ENCODE results near the gene RANBP9.

RANBP9 gene

DNA sequence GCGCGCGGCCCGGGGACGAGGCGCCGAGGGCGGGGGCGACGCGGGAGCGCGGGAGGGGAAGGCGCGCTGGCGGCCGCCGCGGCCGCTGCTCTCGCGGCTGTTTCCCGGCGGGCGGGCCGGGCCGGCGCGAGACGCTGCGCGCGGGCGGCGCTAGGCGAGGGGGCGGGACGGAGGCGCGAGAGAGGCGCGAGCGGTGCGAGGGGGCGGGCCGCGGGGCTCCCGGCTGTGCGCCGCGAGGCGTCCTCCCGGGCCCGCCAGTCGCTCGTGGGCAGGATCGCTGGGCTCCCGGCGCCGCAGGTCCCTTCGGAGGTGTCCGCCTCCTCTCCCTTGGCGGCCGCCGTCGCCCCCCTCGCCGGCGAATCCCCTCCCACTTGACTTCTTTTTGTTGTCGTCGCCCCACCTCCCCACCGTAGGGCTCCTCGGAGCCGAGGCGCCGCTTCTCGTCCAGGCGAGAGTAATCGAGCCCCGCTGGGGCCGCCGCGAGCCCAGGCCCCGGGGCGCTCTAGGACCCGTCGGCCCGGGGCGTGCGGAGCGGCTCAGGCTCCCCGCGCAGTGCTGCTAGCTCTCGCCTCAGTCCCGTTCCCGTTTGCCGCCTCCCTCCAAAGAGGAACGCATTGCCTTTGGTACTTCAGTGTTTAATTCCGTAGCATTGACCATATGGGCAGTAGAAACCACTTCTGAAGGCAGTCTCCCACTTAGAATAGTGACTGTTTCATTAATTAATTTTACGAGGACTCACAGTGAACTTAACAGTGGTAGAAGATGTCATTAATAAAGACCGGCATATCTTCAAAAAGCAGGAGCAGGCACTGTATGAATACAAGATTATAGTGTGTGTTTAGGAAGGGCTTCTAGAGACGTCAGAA, at the start of gene RANBP9:
TSS of gene RANBP9 (minus strand) at position 103 of the 866 bp plus-strand sequence. CDS start 330 bp downstream, outside the sequence.
- DNase-seq = peak; percentile 96

DNA sequence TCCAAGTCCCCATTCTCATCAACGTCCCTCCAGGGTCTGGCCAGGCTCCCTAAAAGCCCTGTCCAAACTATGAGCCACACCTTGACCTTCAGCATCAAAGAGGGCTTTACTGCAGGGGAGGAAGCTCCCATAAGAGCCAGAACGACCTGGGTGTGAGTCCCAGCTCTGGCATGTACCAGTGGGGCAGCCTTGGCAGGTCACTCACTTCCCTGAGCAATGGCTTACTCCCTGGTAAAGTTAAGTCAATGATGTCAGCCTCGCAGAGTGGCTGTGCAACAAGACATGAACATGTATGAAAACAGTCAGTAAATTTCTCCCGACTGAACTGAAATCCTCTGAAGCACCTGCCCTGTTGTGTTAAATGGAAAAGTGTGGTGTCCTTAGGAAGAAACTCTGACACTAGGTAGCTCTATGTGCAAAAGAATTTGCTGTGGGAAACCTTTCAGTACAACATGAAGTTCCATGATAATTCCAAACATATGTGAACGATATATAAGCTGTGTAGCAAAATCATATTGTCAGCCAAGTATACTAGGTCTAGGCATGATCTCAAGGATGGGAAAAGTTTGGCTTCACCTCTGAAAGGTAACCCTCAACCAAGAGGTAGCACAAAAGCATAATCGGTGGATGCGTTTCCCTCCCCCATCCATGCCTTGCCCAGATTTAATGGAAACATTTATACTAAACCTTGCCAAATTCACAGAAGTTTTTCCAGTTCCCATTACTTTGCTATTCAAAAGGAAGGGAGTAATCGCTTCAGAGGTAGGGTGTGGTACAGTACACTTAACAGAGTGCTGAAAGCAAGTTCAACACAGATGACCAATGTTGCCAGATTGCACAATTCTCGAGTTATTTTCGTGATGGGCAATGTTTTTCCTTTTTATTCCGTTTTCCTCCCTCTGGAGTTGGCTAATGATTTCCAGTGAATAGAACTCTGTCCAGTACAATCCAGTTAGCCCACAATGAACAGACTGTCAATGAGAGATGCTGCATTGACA, 49.0 kb upstream of the RANBP9 start:
- DNase-seq = no peak

DNA sequence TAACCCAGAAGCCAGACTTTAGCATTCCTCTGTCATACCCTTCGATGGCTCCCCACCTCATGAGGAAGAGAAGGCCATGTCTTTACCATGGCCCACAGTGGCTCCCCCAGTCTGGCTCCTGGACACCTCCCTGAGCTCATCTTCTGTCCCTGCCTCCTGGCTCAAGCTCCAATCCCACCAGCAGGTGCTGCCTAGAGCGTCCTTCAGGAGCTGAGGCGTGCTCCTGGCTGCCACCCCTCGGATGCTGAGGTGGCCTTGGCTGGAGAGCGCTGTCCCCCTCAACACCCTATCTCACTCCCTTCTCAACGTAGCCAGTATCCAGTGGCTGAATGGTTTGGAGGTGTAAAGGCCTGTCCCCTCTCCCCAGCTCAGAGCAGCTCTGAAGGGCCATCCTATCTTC, 47.4 kb upstream of the RANBP9 start:
- DNase-seq = no peak

DNA sequence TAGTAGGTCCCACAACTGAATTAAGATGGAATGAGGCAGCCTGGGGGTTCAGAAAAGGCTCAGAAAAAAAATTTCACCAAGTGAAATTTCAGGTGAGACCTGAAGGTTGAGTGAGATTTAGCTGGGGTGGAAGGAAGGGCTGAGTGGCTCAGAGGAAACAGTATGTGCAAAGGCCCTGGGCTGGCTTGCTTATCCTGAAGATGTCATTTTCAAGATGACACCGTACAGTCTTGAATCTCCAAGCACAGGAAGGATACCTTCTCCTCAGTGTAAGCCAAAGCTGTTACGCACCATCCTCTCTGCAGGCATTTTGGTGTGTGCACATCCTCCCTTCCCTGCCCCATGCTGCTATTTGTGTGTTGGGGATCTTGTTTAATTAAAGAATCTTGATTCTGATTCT, 43.0 kb upstream of the RANBP9 start:
- DNase-seq = no peak

DNA sequence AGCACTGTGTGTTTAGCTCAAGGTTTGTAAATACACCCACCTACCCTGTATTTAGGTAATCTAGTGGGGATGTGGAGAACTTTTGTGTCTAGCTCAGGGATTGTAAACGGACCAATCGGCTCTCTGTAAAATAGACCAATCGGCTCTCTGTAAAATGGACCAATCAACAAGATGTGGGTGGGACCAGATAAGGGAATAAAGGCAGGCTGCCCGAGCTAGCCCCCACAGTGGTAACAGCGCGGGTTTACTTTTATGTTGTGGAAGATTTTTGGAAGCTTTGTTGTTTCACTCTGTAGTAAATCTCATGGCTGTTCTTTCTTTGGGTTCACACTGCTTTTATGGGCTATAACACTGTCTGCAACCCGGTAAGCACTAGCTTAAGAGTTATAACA, 32.1 kb upstream of the RANBP9 start:
- DNase-seq = no peak

DNA sequence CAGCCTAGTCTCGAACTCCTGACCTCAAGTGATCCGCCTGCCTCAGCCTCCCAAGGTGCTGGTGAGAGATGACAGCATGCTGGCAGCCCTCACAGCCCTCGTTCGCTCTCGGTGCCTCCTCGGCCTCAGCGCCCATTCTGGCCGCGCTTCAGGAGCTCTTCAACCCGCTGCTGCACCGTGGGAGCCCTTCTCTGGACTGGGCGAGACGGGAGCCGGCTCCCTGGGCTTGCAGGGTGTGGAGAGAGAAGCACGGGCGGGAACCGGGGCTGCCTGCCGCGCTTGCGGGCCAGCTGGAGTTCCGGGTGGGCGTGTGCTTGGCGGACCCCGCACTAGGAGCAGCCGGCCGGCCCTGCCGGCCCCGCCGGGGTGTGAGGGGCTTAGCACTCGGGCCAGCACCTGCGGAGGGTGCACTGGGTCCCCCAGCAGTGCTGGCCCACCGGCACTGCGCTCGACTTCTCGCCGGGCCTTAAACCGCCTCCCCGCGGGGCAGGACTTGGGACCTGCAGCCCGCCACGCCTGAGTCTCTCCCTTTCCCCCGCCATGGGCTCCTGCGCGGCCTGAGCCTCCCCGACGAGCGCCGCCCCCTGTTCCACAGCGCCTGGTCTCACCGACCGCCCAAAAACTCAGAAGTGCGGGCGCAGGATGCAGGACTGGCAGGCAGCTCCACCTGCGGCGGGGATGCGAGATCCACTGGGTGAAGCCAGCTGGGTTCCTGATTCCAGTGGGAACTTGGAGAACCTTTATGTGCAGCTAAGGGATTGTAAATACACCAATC, 31.5 kb upstream of the RANBP9 start:
- peak; percentile 6 for DNase-seq

DNA sequence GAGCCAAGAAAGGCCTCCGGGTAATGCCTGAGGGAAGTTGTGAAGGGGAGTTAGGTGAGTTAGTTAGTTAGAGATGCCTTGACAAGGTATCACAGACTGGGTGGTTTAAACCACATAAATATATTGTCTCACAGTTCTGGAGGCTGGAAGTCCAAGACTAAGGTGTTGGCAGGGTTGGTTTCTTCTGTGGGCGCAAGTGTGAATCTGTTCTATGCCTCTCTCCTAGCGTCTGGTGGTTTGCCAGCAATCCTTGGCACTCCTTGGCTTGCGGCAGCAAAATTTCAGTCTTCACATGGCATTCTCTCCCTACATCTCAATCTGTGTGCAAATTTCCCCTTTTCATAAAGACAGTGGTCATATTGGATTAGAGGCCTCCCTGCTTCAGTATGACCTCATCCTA, 29.7 kb upstream of the RANBP9 start:
- no peak for DNase-seq

DNA sequence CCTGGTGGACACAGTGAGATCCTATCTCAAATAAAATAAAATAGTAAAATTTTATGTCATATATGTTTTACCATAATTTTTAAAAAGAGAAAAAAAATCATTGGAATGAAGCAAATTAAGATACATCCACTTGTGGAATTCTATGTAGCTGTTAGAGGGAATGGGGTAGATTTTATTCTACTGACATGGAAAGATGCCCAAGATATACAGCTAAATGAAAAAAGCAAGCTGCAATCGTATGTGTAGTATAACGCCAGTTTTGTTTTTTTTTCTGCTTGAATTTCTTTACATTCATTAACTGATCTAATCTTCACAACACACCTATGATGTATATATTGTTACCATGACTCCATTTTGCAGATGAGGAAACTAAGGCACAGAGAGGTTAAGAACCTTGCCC, 23.4 kb upstream of the RANBP9 start:
- DNase-seq = no peak

DNA sequence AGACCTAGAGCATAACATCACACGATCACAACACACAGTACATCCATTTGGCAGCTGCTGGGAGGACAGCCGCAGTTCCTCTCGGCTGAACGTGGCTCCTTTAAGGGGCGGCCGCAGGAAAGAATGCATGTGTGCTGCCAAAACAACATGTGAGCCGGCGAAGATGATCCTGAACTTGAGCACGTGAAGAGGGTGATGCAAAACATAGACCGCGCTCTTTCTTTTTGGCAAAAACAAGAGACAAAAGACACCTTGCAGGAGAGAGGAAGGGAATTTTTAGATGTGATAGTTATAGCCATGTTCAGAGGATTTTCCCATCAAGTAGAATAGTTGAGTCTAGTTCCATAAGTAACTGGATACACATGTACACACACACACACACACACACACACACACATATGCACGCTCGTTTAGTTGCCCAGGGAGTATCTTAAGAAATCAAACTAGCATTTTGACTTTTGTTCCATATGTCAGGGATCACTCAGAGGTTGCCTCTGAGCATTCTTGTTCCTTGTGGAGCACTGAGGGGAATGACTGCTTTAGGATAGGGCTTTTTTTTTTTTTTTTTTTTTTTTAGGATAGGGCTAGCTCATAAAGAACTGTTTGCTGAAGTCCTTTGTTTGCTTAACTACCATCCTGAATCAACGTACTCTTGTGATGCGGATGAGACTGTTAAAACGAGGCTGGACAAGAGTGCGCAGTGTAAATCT, 21.7 kb upstream of the RANBP9 start:
- peak; percentile 11 for DNase-seq

DNA sequence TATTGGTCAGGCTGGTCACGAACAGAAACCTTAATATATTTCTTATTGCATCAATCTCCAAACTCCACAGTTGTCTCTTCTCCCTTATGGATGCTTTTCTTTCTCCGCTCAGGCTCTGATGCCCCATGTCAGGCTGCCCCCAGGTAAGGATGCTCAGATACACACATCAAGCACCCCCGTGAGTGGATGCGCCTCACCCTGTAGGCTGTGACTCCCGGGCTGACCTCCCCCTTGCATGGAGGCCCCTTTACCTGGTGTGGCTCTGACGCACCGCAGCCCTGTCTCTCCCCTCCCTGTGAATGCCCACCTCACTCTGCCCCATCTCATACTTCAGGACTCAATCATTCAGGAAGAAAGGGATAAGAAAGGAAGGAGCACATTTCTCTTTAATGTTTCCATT, 19.1 kb upstream of the RANBP9 start:
- DNase-seq = no peak

DNA sequence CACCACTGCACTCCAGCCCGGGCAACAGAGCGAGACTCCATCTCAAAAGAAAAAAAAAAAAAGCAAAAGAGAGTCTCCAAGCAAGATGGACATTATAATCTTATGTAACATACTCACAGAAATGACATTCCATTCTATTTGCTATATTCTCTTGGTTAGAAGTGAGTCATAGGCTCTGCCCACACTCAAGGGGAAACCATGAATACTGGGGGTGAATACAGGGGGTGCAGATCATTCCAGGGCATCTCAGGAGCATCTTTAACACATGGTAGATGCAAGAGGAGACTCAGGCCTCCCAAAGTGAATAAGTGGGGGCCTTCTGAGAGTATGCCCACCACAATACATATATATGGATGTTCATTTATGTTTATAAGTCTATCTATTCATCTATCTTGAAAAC, 18.3 kb upstream of the RANBP9 start:
- no peak for DNase-seq

DNA sequence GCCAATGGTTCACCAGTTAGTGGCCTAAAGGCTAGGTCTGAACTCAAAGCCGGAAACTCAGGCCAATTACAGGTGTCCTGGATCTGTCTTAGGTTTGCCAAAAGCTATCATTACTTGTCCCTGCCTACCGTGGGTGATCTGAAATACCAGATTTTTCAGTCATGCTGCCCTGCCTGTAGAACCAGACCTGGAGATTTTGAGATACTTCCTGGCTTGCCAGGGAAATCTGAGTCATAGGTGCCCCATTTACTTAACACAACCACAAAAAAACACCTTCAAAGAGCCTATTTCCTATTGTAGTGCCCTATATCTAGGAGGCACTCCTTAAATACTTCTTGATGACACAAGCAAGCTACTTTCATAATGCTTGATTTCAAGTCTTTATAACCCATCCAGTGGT, 13.9 kb upstream of the RANBP9 start:
- DNase-seq = no peak

DNA sequence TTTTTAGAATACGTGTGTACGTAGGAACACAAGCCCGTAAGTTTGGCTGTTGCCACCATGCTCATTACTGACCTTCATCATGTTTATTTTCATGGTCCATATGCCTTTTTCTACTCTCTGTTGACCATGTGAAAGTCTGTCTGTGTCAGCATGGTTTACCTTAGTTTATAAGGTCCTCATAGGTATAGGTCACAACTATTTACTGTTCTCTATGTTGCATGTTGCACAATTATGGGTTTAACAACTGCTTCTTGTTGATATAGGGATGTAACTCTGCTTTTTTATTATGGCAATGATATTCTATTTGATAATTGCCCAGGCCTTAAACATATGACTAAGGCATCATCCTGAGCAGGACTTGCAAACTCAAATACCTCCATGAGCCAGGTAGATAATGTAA, 13.4 kb upstream of the RANBP9 start:
- DNase-seq = no peak

DNA sequence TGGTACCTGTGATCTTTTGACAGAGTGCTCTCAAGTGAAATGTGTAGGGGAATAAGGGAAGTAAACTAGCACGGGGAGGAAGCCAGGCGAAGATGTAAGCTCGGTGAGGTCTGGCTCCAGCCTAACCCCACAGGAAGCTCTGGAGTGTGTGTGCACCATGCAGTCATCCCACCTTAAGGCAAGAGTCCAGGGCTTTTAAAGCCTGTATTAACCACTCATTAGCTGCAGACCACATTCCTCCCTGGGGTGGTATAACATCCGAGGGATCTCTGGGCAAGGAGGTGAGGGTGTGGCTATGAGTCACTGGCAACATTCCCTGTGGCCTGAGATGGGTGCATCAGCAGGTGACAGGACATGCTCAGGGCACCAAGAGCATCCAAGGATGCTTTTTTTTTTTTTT, 12.5 kb upstream of the RANBP9 start:
- no peak for DNase-seq

DNA sequence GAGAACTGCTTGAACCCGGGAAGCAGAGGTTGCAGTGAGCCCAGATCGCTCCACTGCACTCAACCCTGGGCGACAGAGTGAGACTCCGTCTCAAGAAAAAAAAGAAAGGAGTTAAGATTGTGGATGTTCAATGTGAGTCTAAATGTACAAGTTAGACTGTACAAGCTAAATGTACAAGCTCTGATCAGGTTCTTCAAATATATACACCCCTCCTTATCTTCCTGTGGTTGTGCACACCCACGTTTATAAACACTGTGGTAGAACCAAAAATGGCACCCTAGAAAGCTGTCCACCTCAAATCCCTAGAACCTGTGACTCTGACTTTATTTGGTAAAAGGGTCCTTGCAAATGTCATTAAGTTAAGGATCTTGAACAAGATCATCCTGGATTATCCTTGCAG, 11.2 kb upstream of the RANBP9 start:
- DNase-seq = no peak

DNA sequence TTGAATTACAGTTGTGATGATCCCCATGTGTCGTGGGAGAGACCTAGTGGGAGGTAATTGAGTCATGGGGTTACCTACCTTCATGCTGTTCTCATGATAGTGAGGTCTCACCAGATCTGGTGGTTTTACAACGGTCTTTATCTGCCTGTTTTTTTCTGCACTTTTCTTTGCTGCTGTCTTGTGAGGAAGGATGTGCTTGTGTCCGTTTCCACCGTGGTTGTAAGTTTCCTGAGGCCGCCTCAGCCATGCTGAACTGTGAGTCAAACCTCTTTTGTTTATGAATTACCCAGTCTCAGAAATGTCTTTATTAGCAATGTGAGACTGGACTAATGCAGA, 6.5 kb upstream of the RANBP9 start:
- DNase-seq = no peak

DNA sequence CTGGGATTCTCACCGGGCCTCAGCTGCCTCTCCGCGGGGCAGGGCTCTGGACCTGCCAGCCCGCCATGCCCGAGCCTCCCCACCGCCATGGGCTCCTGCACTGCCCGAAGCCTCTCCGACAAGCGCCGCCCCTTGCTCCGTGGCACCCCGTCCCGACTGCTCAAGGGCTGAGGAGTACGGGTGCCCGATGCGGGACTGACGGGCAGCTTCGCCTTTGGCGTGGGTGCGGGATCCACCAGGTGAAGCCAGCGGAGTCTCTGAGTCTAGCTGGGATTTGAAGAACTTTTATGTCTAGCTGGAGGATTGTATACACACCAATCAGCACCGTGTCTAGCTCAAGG, 5.3 kb upstream of the RANBP9 start:
- no peak for DNase-seq

DNA sequence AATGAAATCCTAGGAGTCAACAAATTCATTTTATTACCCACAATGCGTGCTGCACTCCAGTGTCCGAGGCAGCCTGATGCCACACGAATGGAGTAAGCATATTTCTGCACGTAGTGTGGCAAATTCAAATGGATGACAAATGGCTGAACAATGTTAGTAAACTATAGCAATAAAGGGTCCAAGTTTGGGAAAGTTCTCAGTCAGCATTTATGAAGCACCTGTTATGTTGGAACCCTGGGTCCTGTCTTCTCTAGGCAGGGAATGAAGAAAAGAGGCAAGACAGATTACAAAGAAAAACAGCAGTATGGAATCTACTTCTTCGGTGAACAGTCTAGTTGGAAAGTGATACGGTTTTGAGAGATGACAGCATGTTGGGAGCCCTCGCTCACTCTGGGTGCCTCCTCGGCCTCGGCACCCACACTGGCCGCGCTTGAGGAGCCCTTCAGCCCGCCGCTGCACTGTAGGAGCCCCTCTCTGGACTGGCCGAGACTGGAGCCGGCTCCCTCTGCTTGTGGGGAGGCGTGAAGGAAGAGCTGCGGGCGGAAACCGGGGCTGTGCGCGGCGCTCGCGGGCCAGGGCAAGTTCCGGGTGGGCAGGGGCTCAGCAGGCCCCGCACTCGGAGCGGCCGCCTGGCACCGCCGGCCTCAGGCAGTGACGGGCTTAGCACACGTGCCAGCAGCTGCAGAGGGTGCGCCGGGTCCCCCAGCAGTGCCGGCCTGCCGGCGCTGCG, 4.8 kb upstream of the RANBP9 start:
- DNase-seq = no peak

DNA sequence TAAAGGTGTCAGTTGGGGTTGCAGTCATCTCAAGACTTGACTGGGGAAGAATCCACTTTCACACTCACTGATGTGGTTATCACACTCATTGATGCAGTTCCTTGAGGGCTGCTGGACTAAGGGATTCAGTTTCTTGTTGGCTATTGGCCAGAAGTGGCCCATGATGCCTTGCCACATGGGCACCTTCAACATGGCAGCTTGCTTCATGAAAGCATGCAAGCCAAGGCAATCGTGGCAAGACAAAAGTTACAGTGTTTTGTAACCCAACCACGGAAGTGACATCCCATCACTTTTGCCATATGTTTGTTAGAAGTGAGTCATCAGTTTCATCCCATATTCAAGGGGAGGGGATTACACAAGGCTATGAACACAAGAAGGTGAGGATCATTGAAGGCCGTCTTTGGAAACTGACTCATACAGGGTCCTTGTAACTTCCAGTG, 3.8 kb upstream of the RANBP9 start:
- no peak for DNase-seq

DNA sequence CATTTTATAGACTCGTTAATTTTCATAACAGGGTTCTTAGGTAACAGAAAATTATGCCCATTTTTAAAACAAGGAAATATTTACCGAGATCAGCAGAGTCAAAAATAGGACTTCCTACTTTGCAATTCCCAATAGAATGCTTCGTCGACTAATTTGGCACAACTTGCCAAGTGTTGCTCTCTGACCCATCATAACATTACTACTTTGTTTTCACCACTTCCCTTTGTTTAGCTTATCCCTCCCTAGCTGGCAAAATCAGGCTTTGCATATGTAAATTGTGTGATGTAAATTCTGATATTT, 914 bp upstream of the RANBP9 start:
- no peak for DNase-seq

DNA sequence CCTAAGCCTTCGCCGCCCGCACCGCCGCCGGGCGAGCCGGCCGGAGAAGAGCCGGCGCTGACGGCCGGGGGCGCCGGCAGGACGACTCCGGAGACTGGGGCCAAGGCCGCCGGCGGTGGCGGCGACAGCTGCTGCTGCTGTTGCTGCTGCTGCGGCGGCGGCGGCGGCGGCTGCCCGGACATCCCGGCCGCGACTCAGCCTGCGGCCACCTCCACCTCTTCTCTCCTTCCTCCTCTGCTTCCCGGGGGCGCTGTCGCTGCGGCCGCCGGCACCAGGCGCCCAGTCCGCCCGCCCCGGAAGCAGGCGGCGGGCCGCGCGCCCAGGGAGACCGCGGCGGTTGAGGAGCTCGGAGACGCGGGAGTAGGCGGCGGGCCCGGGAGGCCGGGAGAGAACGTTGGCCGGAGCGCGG, 307 bp downstream of the RANBP9 start:
- peak; percentile 52 for DNase-seq
